Neural progenitor cell (in vitro differentiated cells): ENCODE data around the gene ERC1. TPM values are rescaled to one million over a fixed set of nuclear protein-coding genes. Genes with fewer than 3 reads are reported as not detected.

Experiments
- DNase-seq: peaks from one replicate; pipeline ENCODE4 v3.0.0-alpha.2; 2016; ENCODE audit warnings: low spot score
- H2AFZ ChIP-seq: fragments of 200-600 bp; sonication (generic); replicated peaks from 2 replicates; pipeline ENCODE4 v1.6.1; 2016; ENCODE audit warnings: antibody characterized with exemption
- H3F3A ChIP-seq: fragments of 200-600 bp; sonication (generic); 2 replicates; pipeline ENCODE4 v1.6.1; 2016; ENCODE audit warnings: antibody characterized with exemption, low read depth
- H3K27ac ChIP-seq: fragments of 200-600 bp; sonication (generic); 2 replicates; pipeline ENCODE4 v1.5.1; 2016; ENCODE audit warnings: mild to moderate bottlenecking
- H3K27me3 ChIP-seq: fragments of 200-600 bp; sonication (generic); 2 replicates; pipeline ENCODE4 v1.6.1; 2016; ENCODE audit warnings: mild to moderate bottlenecking, moderate library complexity
- H3K36me3 ChIP-seq: fragments of 200-600 bp; sonication (generic); 2 replicates; pipeline ENCODE4 v1.5.1; 2016
- H3K4me1 ChIP-seq: fragments of 200-600 bp; sonication (generic); 2 replicates; pipeline ENCODE4 v1.6.1; 2016; ENCODE audit warnings: mixed run types
- H3K4me2 ChIP-seq: fragments of 200-600 bp; sonication (generic); 2 replicates; pipeline ENCODE4 v1.6.1; 2016
- H3K4me3 ChIP-seq: fragments of 200-600 bp; sonication (generic); 2 replicates; pipeline ENCODE4 v1.5.1; 2016
- H3K79me2 ChIP-seq: fragments of 200-600 bp; sonication (generic); 2 replicates; pipeline ENCODE4 v1.6.1; 2016; ENCODE audit warnings: low read depth
- H3K9ac ChIP-seq: fragments of 200-600 bp; sonication (generic); 2 replicates; pipeline ENCODE4 v1.6.1; 2016
- H3K9me3 ChIP-seq: fragments of 200-600 bp; sonication (generic); 2 replicates; pipeline ENCODE4 v1.5.1; 2016; ENCODE audit warnings: low read depth
- H4K20me1 ChIP-seq: fragments of 200-600 bp; sonication (generic); 2 replicates; pipeline ENCODE4 v1.6.1; 2016; ENCODE audit warnings: low read depth
- H3K27ac Mint-ChIP-seq: 3 replicates; pipeline ENCODE4 v1.8.0; 2021; ENCODE audit warnings: mixed read lengths
- H3K27me3 Mint-ChIP-seq: 2 replicates; pipeline ENCODE4 v1.8.0; 2022; ENCODE audit warnings: low read depth, mild to moderate bottlenecking, inconsistent platforms, moderate library complexity, mixed read lengths; ENCODE audit not compliant: insufficient read depth
- H3K36me3 Mint-ChIP-seq: 3 replicates; pipeline ENCODE4 v1.8.0; 2021; ENCODE audit warnings: mixed read lengths
- H3K4me1 Mint-ChIP-seq: 3 replicates; pipeline ENCODE4 v1.8.0; 2021; ENCODE audit warnings: mixed read lengths
- H3K4me3 Mint-ChIP-seq: 3 replicates; pipeline ENCODE4 v1.8.0; 2021; ENCODE audit warnings: mild to moderate bottlenecking, moderate library complexity, mixed read lengths
- H3K9me3 Mint-ChIP-seq: 3 replicates; pipeline ENCODE4 v1.8.0; 2020; ENCODE audit warnings: mixed read lengths
- EZH2 ChIP-seq: fragments of 200-600 bp; sonication (generic); IDR thresholded peaks from 2 replicates; pipeline ENCODE4 v1.6.1; 2017; ENCODE audit warnings: antibody characterized with exemption, mild to moderate bottlenecking, moderate library complexity
- EZH2phosphoT487 ChIP-seq: fragments of 200-600 bp; sonication (generic); IDR thresholded peaks from 2 replicates; pipeline ENCODE4 v1.6.1; 2017; ENCODE audit warnings: antibody characterized with exemption
- total RNA-seq: library from RNA; depleted of rRNA; stranded (reverse); fragments of >200 nt; gene quantifications from 2 replicates; pipeline ENCODE4 v1.2.3, GENCODE V29; 2015; ENCODE audit warnings: low replicate concordance
- TF ChIP-seq, protein P1 (sequence below): fragments of 200-600 bp; sonication (generic); IDR thresholded peaks from 2 replicates; pipeline ENCODE4 v1.5.1; 2017; ENCODE audit warnings: antibody characterized with exemption, mild to moderate bottlenecking

The ERC1 gene
- total RNA-seq, 1 donor from 2014 or later, result 27.5 TPM

DNA sequence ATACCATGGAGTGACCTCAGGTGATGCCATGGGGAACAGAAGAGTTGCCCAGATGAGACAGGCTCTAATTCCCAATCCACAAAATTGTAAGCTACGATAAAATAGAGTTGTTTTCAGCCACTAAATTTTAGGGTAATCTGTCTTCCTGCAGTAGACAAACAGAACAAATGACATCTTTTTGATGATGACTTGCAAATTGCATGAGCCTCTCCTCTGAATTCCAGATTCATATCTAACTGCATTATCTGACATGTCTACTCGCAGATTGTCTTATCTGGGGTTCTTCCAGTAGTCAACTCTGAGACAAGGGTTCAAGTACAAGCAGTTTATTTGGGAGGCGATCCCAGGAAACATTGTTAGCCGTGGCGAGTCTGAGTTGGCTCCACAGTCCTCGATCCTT, 14.4 kb upstream of the ERC1 start:
- no peaks in the 10 kb centered on the region for H3K4me1 ChIP-seq
- no peaks in the 10 kb centered on the region for H3K79me2 ChIP-seq
- no peak overlapping the region for H2AFZ ChIP-seq
- Mint-ChIP-seq H3K4me3 (no peak overlapping the region), H3K27me3 (peaks cover 2% of the 10 kb centered on the region), H3K27ac (no peak overlapping the region), H3K4me1 (no peaks in the 10 kb centered on the region), H3K36me3 (peaks cover 11% of the 10 kb centered on the region), H3K9me3 (no peaks in the 10 kb centered on the region)
- no peaks in the 10 kb centered on the region for H3K9me3 ChIP-seq
- no peaks in the 10 kb centered on the region for H3F3A ChIP-seq
- H3K4me2 ChIP-seq, result no peak overlapping the region
- H3K27me3 ChIP-seq, result no peaks in the 10 kb centered on the region
- TF ChIP-seq EZH2 (no peak), EZH2phosphoT487 (no peak)
- TF ChIP-seq, protein P1, sequence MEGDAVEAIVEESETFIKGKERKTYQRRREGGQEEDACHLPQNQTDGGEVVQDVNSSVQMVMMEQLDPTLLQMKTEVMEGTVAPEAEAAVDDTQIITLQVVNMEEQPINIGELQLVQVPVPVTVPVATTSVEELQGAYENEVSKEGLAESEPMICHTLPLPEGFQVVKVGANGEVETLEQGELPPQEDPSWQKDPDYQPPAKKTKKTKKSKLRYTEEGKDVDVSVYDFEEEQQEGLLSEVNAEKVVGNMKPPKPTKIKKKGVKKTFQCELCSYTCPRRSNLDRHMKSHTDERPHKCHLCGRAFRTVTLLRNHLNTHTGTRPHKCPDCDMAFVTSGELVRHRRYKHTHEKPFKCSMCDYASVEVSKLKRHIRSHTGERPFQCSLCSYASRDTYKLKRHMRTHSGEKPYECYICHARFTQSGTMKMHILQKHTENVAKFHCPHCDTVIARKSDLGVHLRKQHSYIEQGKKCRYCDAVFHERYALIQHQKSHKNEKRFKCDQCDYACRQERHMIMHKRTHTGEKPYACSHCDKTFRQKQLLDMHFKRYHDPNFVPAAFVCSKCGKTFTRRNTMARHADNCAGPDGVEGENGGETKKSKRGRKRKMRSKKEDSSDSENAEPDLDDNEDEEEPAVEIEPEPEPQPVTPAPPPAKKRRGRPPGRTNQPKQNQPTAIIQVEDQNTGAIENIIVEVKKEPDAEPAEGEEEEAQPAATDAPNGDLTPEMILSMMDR, result no peak
- no peak for DNase-seq
- no peaks in the 10 kb centered on the region for H4K20me1 ChIP-seq
- H3K36me3 ChIP-seq, result no peaks in the 10 kb centered on the region
- H3K27ac ChIP-seq, result no peak overlapping the region
- H3K9ac ChIP-seq, result no peak overlapping the region
- H3K4me3 ChIP-seq, result no peak overlapping the region

DNA sequence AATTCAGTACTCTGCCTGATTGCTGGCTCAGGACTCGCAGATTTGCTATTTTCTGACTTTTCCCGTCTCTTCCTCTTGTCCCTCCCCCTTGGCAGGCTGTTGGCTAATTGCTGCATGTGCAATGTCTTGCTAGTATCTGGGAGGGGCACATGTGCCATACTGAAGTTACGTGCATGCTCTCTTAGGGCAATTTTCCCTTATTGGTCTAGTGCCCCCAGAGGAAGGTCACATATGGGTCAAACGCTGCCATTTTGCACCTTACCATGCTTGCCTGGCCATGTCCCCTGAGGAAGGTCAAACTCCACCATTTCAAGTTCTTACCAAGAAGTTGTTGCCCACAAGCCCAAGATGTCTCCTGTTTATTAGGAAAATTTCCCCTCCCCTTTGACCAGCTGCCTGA, 13.9 kb upstream of the ERC1 start:
- no peaks in the 10 kb centered on the region for H3K79me2 ChIP-seq
- H3K4me3 ChIP-seq, result no peak overlapping the region
- no peaks in the 10 kb centered on the region for H3K4me1 ChIP-seq
- Mint-ChIP-seq H3K27me3 (peaks cover 2% of the 10 kb centered on the region), H3K36me3 (peaks cover 11% of the 10 kb centered on the region), H3K4me1 (no peaks in the 10 kb centered on the region), H3K9me3 (no peaks in the 10 kb centered on the region), H3K27ac (no peak overlapping the region), H3K4me3 (no peak overlapping the region)
- TF ChIP-seq EZH2 (no peak), EZH2phosphoT487 (no peak)
- TF ChIP-seq, protein P1, result no peak
- DNase-seq, result no peak
- H3F3A ChIP-seq, result no peaks in the 10 kb centered on the region
- H3K27ac ChIP-seq, result no peak overlapping the region
- H3K4me2 ChIP-seq, result no peak overlapping the region
- no peaks in the 10 kb centered on the region for H4K20me1 ChIP-seq
- H3K27me3 ChIP-seq, result no peaks in the 10 kb centered on the region
- H2AFZ ChIP-seq, result no peak overlapping the region
- no peaks in the 10 kb centered on the region for H3K9me3 ChIP-seq
- H3K36me3 ChIP-seq, result no peaks in the 10 kb centered on the region
- no peak overlapping the region for H3K9ac ChIP-seq

DNA sequence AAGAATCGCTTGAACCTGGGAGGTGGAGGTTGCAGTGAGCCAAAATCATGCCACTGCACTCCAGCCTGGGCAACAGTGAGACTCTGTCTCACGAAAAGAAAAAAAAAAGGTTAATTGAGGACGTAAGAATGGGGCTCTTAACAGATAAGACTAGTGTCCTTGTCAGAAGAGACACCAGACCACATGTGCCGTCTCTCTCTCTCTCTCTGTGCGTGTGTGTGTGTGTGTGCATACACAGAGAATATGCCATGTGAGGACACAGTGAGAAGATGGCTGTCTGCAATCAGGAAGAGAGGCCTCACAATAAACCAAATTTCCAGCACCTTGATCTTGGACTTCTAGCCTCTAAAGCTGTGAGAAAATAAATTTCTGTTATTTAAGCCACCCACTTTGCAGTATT, 11.7 kb upstream of the ERC1 start:
- Histone ChIP-seq H3K4me2 (no peak overlapping the region), H3K27ac (no peak overlapping the region), H3K79me2 (no peaks in the 10 kb centered on the region), H3K27me3 (no peaks in the 10 kb centered on the region), H3K9ac (no peak overlapping the region), H2AFZ (no peak overlapping the region), H3K36me3 (no peaks in the 10 kb centered on the region), H3K9me3 (no peaks in the 10 kb centered on the region), H4K20me1 (no peaks in the 10 kb centered on the region), H3K4me1 (no peaks in the 10 kb centered on the region), H3K4me3 (no peak overlapping the region), H3F3A (no peaks in the 10 kb centered on the region)
- Mint-ChIP-seq H3K4me3 (no peak overlapping the region), H3K4me1 (no peaks in the 10 kb centered on the region), H3K36me3 (peaks cover 8% of the 10 kb centered on the region), H3K9me3 (no peaks in the 10 kb centered on the region), H3K27ac (no peak overlapping the region), H3K27me3 (peaks cover 2% of the 10 kb centered on the region)
- TF ChIP-seq EZH2phosphoT487, result no peak
- TF ChIP-seq EZH2, result no peak
- TF ChIP-seq, protein P1, result no peak
- no peak for DNase-seq
